ENCODE data around the gene HSPH1. TPM values are rescaled to one million over a fixed set of nuclear protein-coding genes. Genes with fewer than 3 reads are reported as not detected.

HSPH1 gene
- total RNA-seq, 4 donors from 2014 or later, result 30.4 to 51.0 (median 41.3) TPM

- Histone ChIP-seq H3K4me1 (peaks cover 49% of the 10 kb centered on the region), H3K36me3 (no peaks in the 10 kb centered on the region), H3K27ac (no peak overlapping the region), H3K9me3 (no peaks in the 10 kb centered on the region), H3K27me3 (no peaks in the 10 kb centered on the region), H3K4me3 (no peak overlapping the region)
- no peak for DNase-seq (ENCODE audit: low spot score in 2 of 2)
- WGBS, result 89% methylated on average over 1 of the region's 1 CpG
- TF ChIP-seq EP300 (IDR thresholded peaks at IDR 0.05) (no peak), POLR2A (IDR thresholded peaks at IDR 0.05) (no peak), POLR2AphosphoS5 (IDR thresholded peaks at IDR 0.05) (no peak)
Observed at GRCh38 chr13:31204592-31204991, 42.9 kb upstream of the HSPH1 start.

GRCh38 chr13:31201341-31202031 is 39.8 kb upstream of the HSPH1 start:
- Histone ChIP-seq H3K27ac (peak overlapping the region; percentile 97), H3K36me3 (no peaks in the 10 kb centered on the region), H3K4me3 (peak overlapping the region; percentile 73), H3K27me3 (no peaks in the 10 kb centered on the region), H3K9me3 (no peaks in the 10 kb centered on the region), H3K4me1 (peaks cover 36% of the 10 kb centered on the region)
- 28% methylated on average over 7 of the region's 7 CpGs for WGBS
- DNase-seq (ENCODE audit: low spot score in 2 of 2), result no peak
- TF ChIP-seq EP300 (IDR thresholded peaks at IDR 0.05) (no peak), POLR2AphosphoS5 (IDR thresholded peaks at IDR 0.05) (no peak), CTCF (IDR thresholded peaks at IDR 0.05) (no peak), POLR2A (IDR thresholded peaks at IDR 0.05) (no peak)

- peak in 1 of 2 donors; percentile 80 for DNase-seq (ENCODE audit: low spot score in 2 of 2)
- TF ChIP-seq EP300 (IDR thresholded peaks at IDR 0.05), result no peak
- TF ChIP-seq POLR2A (IDR thresholded peaks at IDR 0.05), result no peak
- no peak for TF ChIP-seq CTCF (IDR thresholded peaks at IDR 0.05)
- no peak for TF ChIP-seq POLR2AphosphoS5 (IDR thresholded peaks at IDR 0.05)
- under 1% methylated on average over 20 of the region's 34 CpGs for WGBS
Observed at GRCh38 chr13:31200637-31200971, 38.9 kb upstream of the HSPH1 start.

GRCh38 chr13:31199849-31200636 is 38.3 kb upstream of the HSPH1 start, which contains the start of gene B3GLCT:
B3GLCT (plus strand) TSS chr13:31199975; CDS start chr13:31200085, 110 bp downstream.
- Histone ChIP-seq H3K9me3 (no peaks in the 10 kb centered on the region), H3K36me3 (no peaks in the 10 kb centered on the region), H3K4me3 (peak within 1 kb of the TSS; percentile 73), H3K27ac (peak within 1 kb of the TSS; percentile 97), H3K4me1 (peaks cover 36% of the 10 kb centered on the region), H3K27me3 (no peaks in the 10 kb centered on the region)
- TF ChIP-seq POLR2A (IDR thresholded peaks at IDR 0.05) (peak in 1 of 2 donors; percentile 31), CTCF (IDR thresholded peaks at IDR 0.05) (peak; percentile 87 to 97), EP300 (IDR thresholded peaks at IDR 0.05) (no peak), POLR2AphosphoS5 (IDR thresholded peaks at IDR 0.05) (no peak)
- WGBS, result 0% methylated on average over 29 of the region's 126 CpGs
- peak in 1 of 2 donors; percentile 77 for DNase-seq (ENCODE audit: low spot score in 2 of 2)

More at GRCh38 chr13:31200637-31200971, 38.9 kb upstream of the HSPH1 start:
- Histone ChIP-seq H3K27ac (peak overlapping the region; percentile 97), H3K9me3 (no peaks in the 10 kb centered on the region), H3K4me1 (peaks cover 36% of the 10 kb centered on the region), H3K4me3 (peak overlapping the region; percentile 73), H3K36me3 (no peaks in the 10 kb centered on the region), H3K27me3 (no peaks in the 10 kb centered on the region)

- no peaks in the 10 kb centered on the region for H3K36me3 ChIP-seq
- no peaks in the 10 kb centered on the region for H3K9me3 ChIP-seq
- TF ChIP-seq POLR2AphosphoS5 (IDR thresholded peaks at IDR 0.05), result no peak
- TF ChIP-seq CTCF (IDR thresholded peaks at IDR 0.05), result no peak
- TF ChIP-seq POLR2A (IDR thresholded peaks at IDR 0.05), result no peak
- no peak for TF ChIP-seq EP300 (IDR thresholded peaks at IDR 0.05)
- WGBS, result 5% methylated on average over 15 of the region's 15 CpGs
- peak overlapping the region; percentile 73 for H3K4me3 ChIP-seq
- no peaks in the 10 kb centered on the region for H3K27me3 ChIP-seq
- peak overlapping the region; percentile 97 for H3K27ac ChIP-seq
- DNase-seq (ENCODE audit: low spot score in 2 of 2), result no peak
- H3K4me1 ChIP-seq, result peaks cover 36% of the 10 kb centered on the region
Observed at GRCh38 chr13:31199527-31199848, 37.8 kb upstream of the HSPH1 start.
